GF-D8 (cell line): ENCODE results near the gene CDH3.

Experiments used
- DNase-seq: peaks from one replicate; lab custom pipeline; 2025; lab: John Stamatoyannopoulos, UW

Gene CDH3

GRCh38 chr16:68737730-68738629 is 92.9 kb downstream of the CDH3 start:
- no peak for DNase-seq

DNA sequence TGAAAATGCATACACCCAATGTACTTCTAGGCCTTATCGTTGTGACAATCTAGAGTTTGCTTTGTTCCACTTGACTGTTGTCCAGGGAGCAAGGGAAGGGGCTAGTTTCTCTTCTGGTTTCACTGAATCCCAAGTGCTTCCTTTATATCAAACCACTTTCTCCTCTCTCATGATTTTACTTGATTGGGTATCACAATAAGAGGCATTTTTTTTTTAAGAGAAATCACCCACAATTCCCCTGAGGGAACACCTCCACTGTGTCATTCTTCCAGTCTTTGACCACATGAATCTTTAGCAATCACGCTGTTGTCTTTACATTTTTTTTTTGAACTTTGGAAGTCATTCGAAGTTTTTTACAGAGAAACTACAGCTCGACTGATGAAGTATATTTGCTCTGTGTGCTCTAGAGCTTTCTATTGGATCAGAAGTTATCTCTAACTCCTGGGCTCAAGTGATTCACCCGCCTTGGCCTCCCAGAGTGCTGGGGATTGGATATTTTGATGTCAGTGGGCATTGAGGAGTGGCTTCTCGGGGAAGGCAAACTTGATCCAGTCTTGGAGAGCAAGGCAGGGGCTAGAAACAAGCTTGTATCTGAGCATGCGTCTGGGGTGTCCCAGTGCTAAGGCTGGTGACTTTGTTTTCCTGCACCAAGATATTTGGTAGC is 95.0 kb downstream of the CDH3 start:
- no peak for DNase-seq

DNA sequence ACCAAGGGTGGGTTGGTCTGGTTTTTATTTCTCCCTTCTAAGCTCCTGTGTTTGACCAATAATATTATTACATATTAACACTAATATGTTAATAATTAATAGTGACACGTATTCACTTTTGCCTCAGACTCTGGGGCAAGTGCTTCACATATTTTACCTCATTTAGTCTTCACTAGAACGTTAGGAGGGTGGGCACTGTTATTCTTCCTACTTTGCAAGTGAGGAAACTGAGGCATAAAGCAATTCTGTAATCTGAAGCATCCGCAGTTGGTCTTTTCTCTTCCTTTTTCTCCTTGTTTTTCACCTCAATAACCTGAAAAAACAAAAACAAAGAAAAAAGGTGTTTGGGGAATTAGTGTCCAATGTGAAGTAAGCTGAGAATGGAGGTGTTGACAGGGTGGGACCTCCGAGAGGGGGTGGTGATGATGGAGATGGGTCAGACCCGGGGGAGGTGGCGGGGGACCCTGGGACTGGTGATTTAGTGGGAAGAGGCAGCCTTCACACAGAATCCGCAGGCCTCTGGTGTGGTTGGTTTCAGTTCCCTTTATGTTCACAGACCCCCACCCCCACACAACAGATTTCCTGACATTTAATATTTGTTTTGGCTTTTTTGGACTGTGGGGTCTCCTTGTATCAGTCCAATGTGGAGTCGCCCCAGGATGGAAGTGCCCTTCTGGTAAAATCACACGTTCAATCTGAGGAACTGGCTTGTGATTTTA is 95.7 kb downstream of the CDH3 start:
- DNase-seq = no peak

DNA sequence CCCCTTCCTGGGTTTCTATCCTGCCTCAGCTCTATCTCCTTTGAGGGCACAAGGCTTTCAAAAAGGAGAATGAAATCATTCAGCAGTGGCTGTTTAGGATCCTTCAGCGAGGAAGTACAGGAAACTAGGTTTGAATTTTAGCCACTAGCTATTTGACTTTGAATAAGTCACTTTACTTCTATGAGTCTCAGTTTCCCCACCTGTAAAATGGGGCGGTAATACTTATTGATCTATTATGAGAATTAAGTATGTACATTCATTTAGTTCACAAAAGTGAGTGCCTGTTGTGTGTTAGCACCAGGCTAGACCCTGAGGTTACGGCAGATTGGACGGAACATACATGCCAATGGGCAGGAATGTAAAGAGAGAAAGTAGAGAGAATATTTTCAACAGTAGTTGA is 98.6 kb downstream of the CDH3 start:
- DNase-seq = no peak

DNA sequence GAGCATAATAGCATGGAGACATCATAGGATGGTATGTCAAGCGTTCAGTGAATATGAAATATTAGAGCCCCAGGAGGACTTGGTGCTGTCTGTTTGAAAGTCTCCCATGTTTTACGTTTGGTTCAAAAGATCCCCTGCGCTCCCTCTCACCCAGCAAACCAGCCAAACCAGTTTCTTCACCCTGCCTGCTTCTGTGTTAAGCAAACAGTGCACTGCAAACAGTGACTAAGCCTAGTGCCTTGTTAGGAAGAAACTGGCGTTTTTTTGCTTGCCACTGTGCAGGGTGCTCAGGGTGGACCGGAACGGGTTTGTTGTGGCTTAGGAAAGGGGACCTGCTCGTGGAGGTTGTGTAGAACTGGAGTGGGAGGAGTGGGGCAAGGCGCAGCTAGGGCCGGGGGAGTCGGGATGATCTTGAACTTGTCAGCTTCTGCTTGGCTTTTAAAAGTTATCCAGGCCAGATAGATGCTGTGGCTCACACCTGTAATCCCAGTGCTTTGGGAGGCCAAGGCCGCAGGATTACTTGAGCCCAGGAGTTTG is 99.7 kb downstream of the CDH3 start:
- no peak for DNase-seq

DNA sequence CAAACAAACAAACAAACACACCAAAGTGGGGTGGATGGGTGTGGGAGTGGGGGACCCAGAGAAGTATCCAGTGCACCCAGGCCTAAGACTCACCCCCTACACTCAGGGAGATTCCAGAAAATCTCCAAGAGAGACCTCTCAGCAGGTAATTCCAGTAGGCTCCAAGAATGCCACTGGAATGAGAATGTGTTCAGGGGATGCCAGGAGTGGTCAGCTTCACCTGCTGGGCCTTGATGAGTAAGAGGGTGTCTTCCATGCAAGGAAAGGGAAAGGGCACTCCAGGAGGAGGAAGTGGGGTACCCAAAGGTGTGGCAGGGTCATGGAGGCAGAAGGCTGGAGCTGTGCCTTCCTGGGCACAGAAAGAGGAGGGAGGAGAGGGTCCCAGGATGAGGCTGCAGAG is 101.8 kb downstream of the CDH3 start:
- no peak for DNase-seq

GRCh38 chr16:68749432-68749831 is 104.3 kb downstream of the CDH3 start:
- DNase-seq = no peak
